NCI-H2107 (cell line): ENCODE measurements around the gene RPL7A.

ENCODE experiments used
- DNase-seq: peaks from one replicate; lab custom pipeline; 2025; lab: John Stamatoyannopoulos, UW

RPL7A gene

GRCh38 chr9:133348718-133349573 is 928 bp downstream of the RPL7A start:
- DNase-seq, result no peak

GRCh38 chr9:133349965-133350616 is 2.1 kb downstream of the RPL7A start:
- no peak for DNase-seq

- no peak for DNase-seq
Observed at GRCh38 chr9:133351526-133351907, 3.5 kb downstream of the RPL7A start.

GRCh38 chr9:133351908-133352634 is 4.1 kb downstream of the RPL7A start:
- DNase-seq, result no peak

- DNase-seq, result no peak
Observed at GRCh38 chr9:133352635-133353340, 4.8 kb downstream of the RPL7A start.

DNA sequence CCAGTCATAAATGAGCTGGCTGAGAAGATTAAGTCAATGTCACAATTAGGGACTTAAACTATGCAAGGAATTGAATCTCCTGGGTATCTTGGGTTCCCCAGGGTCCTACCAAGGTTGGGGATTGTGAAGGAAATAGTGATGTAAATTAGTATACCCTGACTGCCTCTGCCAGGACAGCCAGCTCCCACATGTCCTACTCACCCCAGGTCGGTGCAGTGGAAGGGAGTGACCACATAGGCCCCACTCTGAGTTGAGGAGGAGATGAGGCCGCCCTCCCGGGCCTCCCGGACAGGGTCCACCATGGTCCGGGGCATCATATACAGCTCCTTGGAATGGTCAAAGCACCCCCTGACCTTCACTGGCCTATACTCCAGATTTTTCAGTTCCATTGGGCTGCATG is 5.5 kb downstream of the RPL7A start:
- DNase-seq, result no peak

- DNase-seq, result no peak
Observed at GRCh38 chr9:133354766-133355165, 6.7 kb downstream of the RPL7A start.

GRCh38 chr9:133355881-133356357 is 7.9 kb downstream of the RPL7A start:
- DNase-seq, result no peak

DNA sequence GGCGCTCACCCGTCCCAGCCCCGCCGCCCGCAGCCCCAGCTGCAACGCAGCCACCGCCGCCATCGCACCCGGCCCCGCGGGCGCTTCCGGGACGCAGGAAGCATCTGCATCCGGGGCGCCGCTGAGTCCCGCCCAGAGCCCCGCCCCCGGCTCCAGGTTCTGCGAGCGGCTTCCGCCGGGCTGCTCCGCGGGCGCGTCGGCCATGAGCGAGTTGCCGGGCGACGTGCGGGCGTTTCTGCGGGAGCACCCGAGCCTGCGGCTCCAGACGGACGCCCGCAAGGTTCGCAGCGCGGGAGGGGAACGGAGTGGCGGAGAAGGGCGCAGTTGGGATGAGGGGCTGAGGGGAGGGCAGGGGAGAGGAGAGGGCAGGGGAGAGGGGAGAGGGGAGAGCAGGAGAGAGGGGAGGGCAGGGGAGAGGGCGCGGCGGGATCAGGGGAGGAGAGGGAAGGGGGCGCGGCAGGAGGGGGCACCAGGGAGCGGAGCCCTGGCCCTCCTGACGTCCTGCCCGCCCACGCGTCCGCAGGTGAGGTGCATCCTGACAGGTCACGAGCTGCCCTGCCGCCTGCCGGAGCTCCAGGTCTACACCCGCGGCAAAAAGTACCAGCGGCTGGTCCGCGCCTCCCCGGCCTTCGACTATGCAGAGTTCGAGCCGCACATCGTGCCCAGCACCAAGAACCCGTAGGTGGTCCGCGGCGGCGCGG is 8.5 kb downstream of the RPL7A start, which contains the start of the genes SURF1 and SURF2:
Gene SURF1, minus strand, starts transcription at position 97 of the 701 bp plus-strand sequence. Its CDS starts 34 bp downstream, at position 63.
Gene SURF2, plus strand, starts transcription at position 160 of the 701 bp plus-strand sequence. Its CDS starts 43 bp downstream, at position 203.
- peak; percentile 52 for DNase-seq

DNA sequence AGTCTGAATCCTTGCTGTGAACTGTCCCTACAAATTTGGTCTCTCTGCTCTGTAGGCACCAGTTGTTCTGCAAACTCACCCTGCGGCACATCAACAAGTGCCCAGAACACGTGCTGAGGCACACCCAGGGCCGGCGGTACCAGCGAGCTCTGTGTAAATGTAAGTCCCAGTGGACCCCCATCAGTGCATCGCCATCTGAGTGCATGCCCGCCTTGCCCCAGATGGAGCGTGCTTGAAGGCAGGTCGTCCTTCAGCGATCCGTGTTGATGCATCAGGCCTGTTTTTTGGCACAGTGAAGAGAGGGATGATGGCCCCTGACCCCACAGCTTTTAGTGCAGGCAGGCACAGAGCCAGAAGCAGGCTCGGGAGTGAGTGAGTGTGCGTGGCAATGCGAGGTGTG is 9.6 kb downstream of the RPL7A start:
- DNase-seq, result no peak

DNA sequence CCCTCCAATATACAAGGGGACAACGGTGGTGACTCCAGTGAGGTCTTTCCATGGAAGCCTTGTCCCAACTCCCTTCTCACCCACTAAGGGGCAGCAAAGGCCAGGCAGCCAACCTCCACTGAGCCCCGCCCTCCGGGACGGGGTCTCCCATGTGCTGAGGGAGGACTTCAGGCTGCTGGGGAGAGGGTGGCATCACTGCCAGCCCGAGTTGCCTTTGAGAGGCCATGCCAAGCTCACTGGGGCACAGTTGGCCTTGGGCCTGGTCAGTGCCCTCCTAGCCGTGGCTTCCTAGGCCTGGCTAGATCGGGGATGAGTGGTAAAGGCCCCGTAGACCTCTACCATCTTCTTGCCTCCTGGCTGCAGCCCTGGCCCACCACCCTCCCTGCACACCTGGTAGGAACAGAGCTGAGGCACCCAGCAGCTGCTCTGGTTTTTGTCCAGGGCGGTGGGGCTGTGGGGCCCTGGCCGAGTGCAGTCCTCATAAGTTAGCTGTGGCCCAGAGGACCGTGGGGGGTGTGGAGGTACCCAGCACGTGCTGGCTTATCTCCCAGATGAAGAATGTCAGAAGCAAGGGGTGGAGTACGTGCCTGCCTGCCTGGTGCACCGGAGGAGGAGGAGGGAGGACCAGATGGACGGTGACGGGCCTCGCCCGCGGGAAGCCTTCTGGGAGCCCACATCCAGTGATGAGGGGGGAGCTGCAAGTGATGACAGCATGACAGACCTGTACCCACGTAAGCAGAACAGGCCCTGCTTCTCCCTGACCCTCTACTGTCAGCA is 11.6 kb downstream of the RPL7A start:
- no peak for DNase-seq

DNA sequence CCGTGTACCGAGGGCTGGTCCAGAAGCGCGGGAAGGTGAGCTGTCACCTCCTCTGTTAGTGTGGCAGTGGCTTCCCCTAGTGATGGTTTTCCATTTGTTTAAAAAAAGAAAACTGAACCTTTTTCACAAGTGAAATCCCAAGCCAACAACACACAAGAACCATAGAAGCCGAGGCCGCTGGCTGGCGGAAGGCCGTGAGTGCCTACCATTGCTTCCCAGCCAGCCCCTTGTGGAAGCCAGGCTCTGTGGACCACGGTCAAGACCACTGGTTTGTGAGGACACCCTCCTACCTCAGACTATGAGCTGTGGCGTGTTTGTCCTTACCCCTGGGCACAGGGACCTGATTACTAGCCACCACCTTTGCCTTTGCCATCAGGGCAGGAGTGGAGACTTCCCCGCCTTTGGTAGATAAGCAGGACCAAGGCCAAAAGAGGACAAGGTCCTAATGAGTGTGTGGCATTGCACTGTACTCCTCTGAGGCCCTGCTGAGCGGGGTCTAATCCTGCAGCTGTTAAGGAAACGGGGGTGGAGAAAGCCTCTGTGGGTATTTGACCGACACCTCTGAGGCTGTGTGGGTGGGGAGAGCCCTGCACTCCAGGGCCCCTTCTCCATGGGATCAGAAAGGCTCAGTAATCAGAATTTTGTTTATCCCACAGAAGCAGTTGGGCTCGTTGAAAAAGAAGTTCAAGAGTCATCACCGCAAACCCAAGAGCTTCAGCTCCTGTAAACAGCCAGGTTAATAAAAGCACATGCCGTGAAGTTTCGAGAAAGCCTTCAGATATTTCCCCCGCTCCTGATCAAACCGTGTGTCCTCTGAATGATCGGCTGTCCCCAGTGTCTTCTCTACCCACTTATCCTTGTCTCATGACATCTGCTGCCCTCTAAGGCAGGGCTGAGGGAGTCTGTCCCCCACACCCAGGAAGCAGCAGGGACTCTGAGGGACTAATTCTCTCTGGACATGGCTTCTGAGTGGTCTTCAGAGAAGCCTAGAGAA is 12.7 kb downstream of the RPL7A start:
- DNase-seq, result no peak

DNA sequence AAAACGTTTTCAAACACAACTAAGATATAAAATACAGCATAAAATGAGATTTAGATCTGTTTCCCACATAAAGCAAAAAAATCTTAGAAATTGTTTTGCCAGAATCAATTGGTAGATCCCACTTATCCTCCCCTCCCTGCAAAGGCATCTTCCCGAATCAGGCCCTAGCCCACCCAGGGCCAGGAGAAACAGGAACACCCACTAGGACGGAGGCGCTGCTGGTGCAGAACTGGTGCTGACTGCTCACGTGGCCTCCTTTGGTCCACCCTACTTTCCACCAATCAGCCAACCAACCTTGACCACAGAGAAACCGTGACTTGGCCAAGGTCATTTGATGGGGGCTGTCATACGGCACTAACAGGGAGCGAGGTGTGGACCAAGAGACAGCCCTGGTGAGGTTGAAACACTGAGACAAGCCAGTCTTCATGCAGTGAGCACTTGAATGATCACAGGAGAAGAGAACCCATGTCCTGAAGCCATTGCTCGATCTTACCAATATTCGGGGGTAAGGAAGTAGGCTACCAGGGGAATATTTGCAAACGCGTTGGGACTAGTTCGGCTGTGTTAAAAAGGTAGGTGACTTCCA is 13.6 kb downstream of the RPL7A start:
- DNase-seq, result no peak

DNA sequence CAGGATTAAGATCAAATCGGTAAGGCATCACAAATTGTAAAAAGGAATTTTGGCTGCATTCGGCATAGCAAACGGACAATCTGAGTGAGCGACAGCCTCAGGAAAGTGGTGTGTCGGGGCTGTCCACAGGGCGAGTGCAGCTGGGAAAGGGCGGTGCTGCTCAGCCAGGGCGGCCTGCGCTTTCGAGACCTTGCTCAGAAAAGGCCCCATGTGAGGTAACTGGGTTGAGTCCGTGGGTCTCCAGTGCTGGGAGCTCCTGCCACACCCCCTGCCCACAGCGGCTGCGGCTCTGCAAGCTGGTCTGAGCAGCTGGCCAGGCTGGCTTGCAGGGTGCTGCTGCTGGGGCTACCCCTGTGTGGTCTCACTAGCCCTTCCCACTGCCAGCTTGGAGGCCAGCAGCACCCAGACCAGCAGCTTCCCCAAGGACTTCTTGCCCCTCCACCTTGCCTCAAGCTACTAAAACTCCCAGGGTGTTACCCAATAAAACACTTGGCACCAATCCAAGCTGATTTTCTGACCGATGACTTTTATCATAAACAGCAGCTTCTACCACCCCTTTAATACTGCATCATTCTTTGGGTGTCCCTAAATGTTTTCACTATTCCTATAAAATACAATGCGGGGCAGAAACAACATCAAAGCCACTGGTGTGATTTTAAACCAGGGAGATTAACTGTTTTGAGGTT is 14.5 kb downstream of the RPL7A start:
- no peak for DNase-seq

DNA sequence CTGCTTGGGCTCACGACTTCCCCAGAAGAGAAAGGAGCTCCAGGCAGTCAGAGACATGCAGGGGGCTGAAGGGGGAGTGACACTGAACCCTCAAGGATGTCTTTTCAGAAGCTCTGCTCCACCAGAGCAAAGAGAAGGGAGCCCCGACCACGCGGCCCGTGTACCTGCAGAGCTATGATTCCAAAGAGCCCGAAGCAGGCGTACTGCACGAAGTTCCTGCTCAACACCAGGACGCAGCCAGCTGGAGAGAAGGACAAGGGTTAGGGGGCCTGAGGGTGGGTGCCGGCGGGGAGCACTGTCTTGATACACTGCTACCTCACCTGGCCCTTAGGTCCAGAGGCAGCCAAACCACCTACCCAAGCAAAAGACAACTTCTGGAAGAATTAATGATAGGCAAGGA is 18.4 kb downstream of the RPL7A start:
- DNase-seq, result no peak

- no peak for DNase-seq
Observed at GRCh38 chr9:133367221-133367620, 19.2 kb downstream of the RPL7A start.

GRCh38 chr9:133367778-133368177 is 19.8 kb downstream of the RPL7A start:
- no peak for DNase-seq

GRCh38 chr9:133368249-133368881 is 20.3 kb downstream of the RPL7A start:
- no peak for DNase-seq
